Measurements from ENCODE around the gene PTPN21.

PTPN21 gene

DNA sequence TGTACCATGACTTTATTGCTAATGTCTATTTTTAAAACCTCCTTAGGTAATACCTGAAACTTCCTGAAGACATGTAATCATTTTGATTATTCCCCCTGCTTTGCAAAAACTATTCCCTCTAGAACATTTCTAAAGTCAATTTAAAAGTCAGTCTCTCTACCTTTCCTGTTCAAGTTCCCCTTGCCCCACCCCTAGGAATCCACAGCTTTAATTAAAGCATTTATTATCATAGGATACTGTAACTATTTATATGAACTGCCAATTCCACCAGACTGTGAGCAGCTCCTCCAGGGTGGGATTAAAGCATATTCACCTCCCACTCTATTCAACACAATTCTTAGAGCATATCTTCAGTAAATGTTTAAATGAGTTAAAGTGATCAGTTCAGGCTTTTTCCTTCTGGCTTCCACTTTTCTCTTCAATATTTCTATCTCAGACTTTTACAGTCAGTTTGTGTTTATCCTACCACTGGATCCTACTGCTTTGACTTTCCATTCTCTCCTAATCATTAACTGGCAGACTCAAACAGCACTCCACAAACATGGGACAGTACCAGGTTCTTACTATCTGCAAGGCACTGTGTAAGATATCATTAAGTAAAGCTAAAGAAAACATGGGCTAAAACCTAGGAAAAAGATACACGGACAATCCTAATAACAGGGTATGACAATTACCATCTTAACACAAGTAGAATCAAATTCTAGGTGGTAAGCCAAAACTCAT lies 39.1 kb downstream of the PTPN21 start:
- Histone ChIP-seq H3K36me3 (no peaks in the 10 kb centered on the region), H3K4me1 (no peaks in the 10 kb centered on the region), H3K4me3 (ENCODE audit: low read depth, low read length) (no peak overlapping the region), H3K9me3 (no peaks in the 10 kb centered on the region), H3K27me3 (no peaks in the 10 kb centered on the region)
- no peak for DNase-seq
- TF ChIP-seq CTCF (IDR thresholded peaks at IDR 0.05; ENCODE audit: low read depth, low read length): no peak

GRCh38 chr14:88507208-88507607 lies 47.6 kb downstream of the PTPN21 start:
- no peak for DNase-seq

DNA sequence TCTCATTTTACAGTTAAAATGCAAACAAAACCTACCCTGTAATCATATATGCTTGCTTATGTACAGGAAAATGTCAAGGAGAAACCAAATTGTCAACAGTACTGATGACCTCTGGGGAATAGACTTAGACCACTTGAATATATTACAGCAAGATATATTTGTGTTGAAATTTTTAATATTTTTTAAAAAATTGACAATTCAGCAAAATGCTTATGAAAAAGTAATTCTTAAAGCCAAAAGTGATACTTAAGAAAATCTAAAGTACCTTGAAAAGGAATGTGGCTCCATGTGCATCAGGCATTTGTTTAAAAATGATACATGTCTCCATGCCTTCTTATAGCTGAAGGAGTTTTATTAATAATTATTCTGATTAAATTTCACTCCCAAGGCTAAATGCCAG lies 49.2 kb downstream of the PTPN21 start:
- Histone ChIP-seq H3K36me3 (no peaks in the 10 kb centered on the region), H3K9me3 (no peaks in the 10 kb centered on the region)
- no peak for TF ChIP-seq CTCF (IDR thresholded peaks at IDR 0.05; ENCODE audit: low read depth, low read length)

More at GRCh38 chr14:88507208-88507607, 47.6 kb downstream of the PTPN21 start:
- Histone ChIP-seq H3K4me1 (no peaks in the 10 kb centered on the region), H3K27me3 (no peaks in the 10 kb centered on the region), H3K4me3 (ENCODE audit: low read depth, low read length) (no peak overlapping the region), H3K9me3 (no peaks in the 10 kb centered on the region), H3K36me3 (no peaks in the 10 kb centered on the region)
- TF ChIP-seq CTCF (IDR thresholded peaks at IDR 0.05; ENCODE audit: low read depth, low read length): no peak

GRCh38 chr14:88504602-88505001 lies 50.2 kb downstream of the PTPN21 start:
- H3K36me3 ChIP-seq: no peaks in the 10 kb centered on the region
- no peaks in the 10 kb centered on the region for H3K27me3 ChIP-seq
- no peaks in the 10 kb centered on the region for H3K4me1 ChIP-seq
- H3K9me3 ChIP-seq: no peaks in the 10 kb centered on the region
- H3K4me3 ChIP-seq (ENCODE audit: low read depth, low read length): no peak overlapping the region
- no peak for TF ChIP-seq CTCF (IDR thresholded peaks at IDR 0.05; ENCODE audit: low read depth, low read length)
- DNase-seq: no peak

More for the DNA sequence above, 49.2 kb downstream of the PTPN21 start:
- H3K4me1 ChIP-seq: no peaks in the 10 kb centered on the region
- no peak overlapping the region for H3K4me3 ChIP-seq (ENCODE audit: low read depth, low read length)
- H3K27me3 ChIP-seq: no peaks in the 10 kb centered on the region
- DNase-seq: no peak

GRCh38 chr14:88503754-88504406 lies 50.9 kb downstream of the PTPN21 start:
- no peak for DNase-seq
- Histone ChIP-seq H3K4me1 (no peaks in the 10 kb centered on the region), H3K36me3 (no peaks in the 10 kb centered on the region), H3K9me3 (no peaks in the 10 kb centered on the region), H3K4me3 (ENCODE audit: low read depth, low read length) (no peak overlapping the region), H3K27me3 (no peaks in the 10 kb centered on the region)
- no peak for TF ChIP-seq CTCF (IDR thresholded peaks at IDR 0.05; ENCODE audit: low read depth, low read length)

DNA sequence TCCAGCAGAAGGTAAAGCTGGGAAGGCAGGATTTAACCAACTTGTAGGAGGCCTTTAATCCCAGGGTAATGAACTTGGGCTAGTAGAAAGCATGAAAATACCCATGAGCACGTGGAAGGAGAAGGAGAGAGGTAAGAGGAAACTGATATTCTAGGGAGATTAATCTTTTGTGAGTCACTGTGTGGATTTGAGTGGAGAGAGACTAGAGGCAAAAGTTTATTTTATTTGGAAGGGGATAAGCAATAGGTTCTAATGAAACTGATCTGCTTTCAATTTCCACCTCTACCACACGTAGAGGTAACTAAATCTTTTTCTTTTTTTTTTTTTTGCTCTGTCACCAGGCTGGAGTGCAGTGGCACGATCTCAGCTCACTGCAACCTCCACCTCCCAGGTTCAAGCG lies 52.1 kb downstream of the PTPN21 start:
- H3K9me3 ChIP-seq: no peaks in the 10 kb centered on the region
- no peak overlapping the region for H3K4me3 ChIP-seq (ENCODE audit: low read depth, low read length)
- no peak for TF ChIP-seq CTCF (IDR thresholded peaks at IDR 0.05; ENCODE audit: low read depth, low read length)
- H3K27me3 ChIP-seq: no peaks in the 10 kb centered on the region
- DNase-seq: no peak
- no peaks in the 10 kb centered on the region for H3K4me1 ChIP-seq
- H3K36me3 ChIP-seq: no peaks in the 10 kb centered on the region

All from BE2C (cell line).